Measurements from ENCODE around the gene TLCD3A.

- TF ChIP-seq CTCF (conservative IDR thresholded peaks at IDR 0.05; ENCODE audit: low read length) = no peak
- no peak for TF ChIP-seq EZH2phosphoT487 (IDR thresholded peaks at IDR 0.05; ENCODE audit: borderline replicate concordance)
These were observed 19.0 kb downstream of the TLCD3A start for GRCh38 chr17:751269-752001.

Measured in Loucy (cell line).